K562 (cell line): ENCODE data around the gene USP7. TPM values are rescaled to one million over a fixed set of nuclear protein-coding genes. Genes with fewer than 3 reads are reported as not detected.

ENCODE experiments used
- CBX3 ChIP-seq, 2 experiments: IDR thresholded peaks; 1 replicate in 1 of 2; 2 replicates in 1 of 2; pipeline ENCODE4 v1.6.1; 2012; ENCODE audit warnings: inconsistent platforms in 2 of 2, low read length in 2 of 2, borderline replicate concordance in 1 of 2, control low read depth in 1 of 2
- PCBP1 ChIP-seq: fragments of 200-400 bp; formaldehyde crosslinking; IDR thresholded peaks from 2 replicates; pipeline ENCODE4 v1.6.1; 2018; ENCODE audit warnings: mild to moderate bottlenecking, low read depth, low read length; ENCODE audit not compliant: poor library complexity, severe bottlenecking
- REST ChIP-seq, 2 experiments: fragments of 450-650 bp; formaldehyde crosslinking in 1 of 2; IDR thresholded peaks; 2 replicates each; pipeline versions ENCODE4 v1.4.0 to v1.6.1; 2014 to 2020; ENCODE audit warnings: mild to moderate bottlenecking in 2 of 2, borderline replicate concordance in 1 of 2, low read depth in 1 of 2
- SETDB1 ChIP-seq: IDR thresholded peaks from one replicate; pipeline ENCODE4 v1.6.1; 2012; ENCODE audit warnings: low read length, control low read depth, inconsistent platforms
- TAF15 ChIP-seq: fragments of 200-400 bp; formaldehyde crosslinking; IDR thresholded peaks from 2 replicates; pipeline ENCODE4 v1.6.1; 2017; ENCODE audit warnings: mild to moderate bottlenecking, low read depth, low read length, moderate library complexity
- polyA plus RNA-seq, 8 experiments: library from polyadenylated mRNA; depleted of rRNA in 4 of 8; stranded (reverse) in 5 of 8; unstranded in 3 of 8; fragments of >200 nt; fragmentation: Nextera tagmentation in 2 of 8; fragmentation: Illumina TruSeq in 1 of 8; extraction: Ambion mirVana in 2 of 8; extraction: Trizol in 1 of 8; gene quantifications; 2 replicates each; pipeline versions ENCODE4 v1.2.1 to v1.2.3, GENCODE V29; 2011 to 2014; ENCODE audit warnings: inconsistent platforms in 1 of 8, missing spikeins in 1 of 8
- total RNA-seq, 7 experiments: library from RNA; depleted of rRNA in 6 of 7; stranded (reverse); fragments of >200 nt in 6 of 7; fragmentation: Illumina TruSeq in 2 of 7; extraction: Trizol in 2 of 7; gene quantifications; 2 replicates each; pipeline versions ENCODE4 v1.2.1 to v1.2.3, GENCODE V29; 2011 to 2021; ENCODE audit warnings: low replicate concordance in 1 of 7

The USP7 gene
- total and polyA plus RNA-seq, 9 of the 15 experiments (the other 6 are each of a cell fraction or from before 2014, with no cell fraction given): 17.1 to 145 (median 57.9) TPM

GRCh38 chr16:8899709-8900317, 63.9 kb downstream of the USP7 start (continued):
- TF ChIP-seq REST (IDR thresholded peaks at IDR 0.05; ENCODE audit: borderline replicate concordance) (no peak), REST (CRISPR knock-in tag; IDR thresholded peaks at IDR 0.05; ENCODE audit: low read depth) (no peak), CBX3 (IDR thresholded peaks at IDR 0.05; ENCODE audit: borderline replicate concordance in 1 of 2, low read length in 2 of 2) (no peak), TAF15 (no peak), SETDB1 (no peak), PCBP1 (no peak)
